AG04450 (cell line): ENCODE results near the gene POLDIP3. TPM values are rescaled to one million over a fixed set of nuclear protein-coding genes. Genes with fewer than 3 reads are reported as not detected.
A peak's percentile ranks its signal among the peaks of the same experiment; 100 is the strongest.

Experiments used
- CTCF ChIA-PET: fragments of 300-600, 350-600 bp; formaldehyde crosslinking; extraction: SDS; loops from one replicate; lab custom pipeline; 2022; ENCODE audit warnings: antibody characterized with exemption, inconsistent platforms; lab: Charles Lee
- POLR2A ChIA-PET: fragments of 350-600 bp; formaldehyde crosslinking; extraction: SDS; loops from one replicate; lab custom pipeline; 2021; ENCODE audit warnings: antibody characterized with exemption, inconsistent platforms; lab: Yijun Ruan, JAX
- DNase-seq: peaks from one replicate; pipeline ENCODE4 v3.0.0-alpha.2; 2011; ENCODE audit warnings: low read depth, low spot score
- H3K27ac ChIP-seq: one replicate; pipeline ENCODE4 v1.5.1; 2012; ENCODE audit warnings: low read depth, low read length, control low read depth
- H3K27me3 ChIP-seq: one replicate; pipeline ENCODE4 v1.6.0; 2012; ENCODE audit warnings: low read length; ENCODE audit not compliant: control insufficient read depth, insufficient read depth
- H3K4me3 ChIP-seq: 2 replicates; pipeline ENCODE4 v1.5.1; 2011; ENCODE audit warnings: mild to moderate bottlenecking, low read depth, low read length, control low read depth
- H3K9me3 ChIP-seq: 2 replicates; pipeline ENCODE4 v1.5.1; 2012; ENCODE audit warnings: low read length; ENCODE audit not compliant: control insufficient read depth, insufficient read depth
- polyA minus RNA-seq: library from RNA; depleted of rRNA, polyadenylated mRNA; stranded (reverse); fragments of >200 nt; gene quantifications from 2 replicates; pipeline ENCODE4 v1.2.3, GENCODE V29; 2011; rRNA and poly(A)+ RNA removed
- polyA plus RNA-seq: library from polyadenylated mRNA; depleted of rRNA; stranded (reverse); fragments of >200 nt; gene quantifications from 2 replicates; pipeline ENCODE4 v1.2.3, GENCODE V29; 2011; rRNA removed
- TF ChIP-seq, protein P1 (sequence below): IDR thresholded peaks from 2 replicates; pipeline ENCODE4 v1.5.1; 2011; ENCODE audit warnings: low read depth, low read length, control low read depth, inconsistent platforms

The POLDIP3 gene, protein sequence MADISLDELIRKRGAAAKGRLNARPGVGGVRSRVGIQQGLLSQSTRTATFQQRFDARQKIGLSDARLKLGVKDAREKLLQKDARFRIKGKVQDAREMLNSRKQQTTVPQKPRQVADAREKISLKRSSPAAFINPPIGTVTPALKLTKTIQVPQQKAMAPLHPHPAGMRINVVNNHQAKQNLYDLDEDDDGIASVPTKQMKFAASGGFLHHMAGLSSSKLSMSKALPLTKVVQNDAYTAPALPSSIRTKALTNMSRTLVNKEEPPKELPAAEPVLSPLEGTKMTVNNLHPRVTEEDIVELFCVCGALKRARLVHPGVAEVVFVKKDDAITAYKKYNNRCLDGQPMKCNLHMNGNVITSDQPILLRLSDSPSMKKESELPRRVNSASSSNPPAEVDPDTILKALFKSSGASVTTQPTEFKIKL
- polyA plus RNA-seq (50.6 and 55.7 TPM in 2 replicates), polyA minus RNA-seq (40.2 and 47.8 TPM in 2 replicates)

DNA sequence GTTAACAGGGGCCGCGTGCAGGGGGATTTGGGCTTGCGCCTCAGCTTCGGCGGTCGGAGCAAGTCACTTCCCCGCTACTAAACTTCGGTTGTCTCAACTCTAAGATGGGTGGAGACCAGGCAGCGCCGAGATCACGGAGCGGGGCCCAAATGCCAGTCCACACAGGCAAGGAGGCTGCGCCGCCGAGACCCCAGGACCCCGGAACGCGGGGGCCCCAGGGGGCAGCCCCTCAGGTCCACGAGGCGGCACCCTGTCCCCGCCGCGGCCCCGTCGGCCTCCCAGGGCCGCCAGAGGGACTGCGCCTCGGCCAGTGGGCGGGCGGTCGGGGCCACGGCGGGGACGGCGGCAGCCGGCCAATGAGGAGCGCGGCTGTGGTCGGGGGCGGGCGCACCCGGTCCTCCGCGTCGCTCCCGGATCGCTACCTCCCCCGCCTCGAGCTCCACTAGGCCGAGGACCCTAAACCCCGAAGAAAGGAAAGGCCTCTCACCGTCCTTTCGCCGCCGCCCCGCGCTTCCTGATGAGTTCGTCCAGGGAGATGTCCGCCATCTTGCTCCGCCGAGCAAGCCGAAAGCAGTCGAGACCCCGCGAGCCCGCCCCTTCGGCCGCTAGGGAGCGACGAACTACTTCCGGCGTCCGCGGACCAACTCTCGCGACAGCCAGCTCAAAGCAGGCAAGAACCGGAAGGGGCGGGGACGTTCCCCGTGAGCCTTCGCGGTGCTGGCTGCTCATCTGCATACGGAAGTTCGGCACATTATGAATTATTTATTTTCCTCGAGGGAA lies at the start of gene POLDIP3:
Gene POLDIP3 (minus strand): TSS at position 572 of the 780 bp plus-strand sequence. CDS start 26 bp downstream, at position 546.
- Histone ChIP-seq H3K27me3 (no peaks in the 10 kb centered on the region), H3K27ac (peak within 1 kb of the TSS; percentile 97), H3K4me3 (peak within 1 kb of the TSS; percentile 76), H3K9me3 (no peaks in the 10 kb centered on the region)
- peak; percentile 97 for DNase-seq
- ChIA-PET CTCF (interaction anchor here (0.9 kb wide), 1 partner anchor 206 kb away, joined by 3 read pairs; no protein-coding TSS in a partner anchor), POLR2A (interaction anchor here (0.5 to 2.1 kb wide), 15 partner anchors 12 to 1675 kb away, joined by 3 to 18 read pairs (median 4); partner anchors contain the start of gene CYB5R3)
- TF ChIP-seq, protein P1, sequence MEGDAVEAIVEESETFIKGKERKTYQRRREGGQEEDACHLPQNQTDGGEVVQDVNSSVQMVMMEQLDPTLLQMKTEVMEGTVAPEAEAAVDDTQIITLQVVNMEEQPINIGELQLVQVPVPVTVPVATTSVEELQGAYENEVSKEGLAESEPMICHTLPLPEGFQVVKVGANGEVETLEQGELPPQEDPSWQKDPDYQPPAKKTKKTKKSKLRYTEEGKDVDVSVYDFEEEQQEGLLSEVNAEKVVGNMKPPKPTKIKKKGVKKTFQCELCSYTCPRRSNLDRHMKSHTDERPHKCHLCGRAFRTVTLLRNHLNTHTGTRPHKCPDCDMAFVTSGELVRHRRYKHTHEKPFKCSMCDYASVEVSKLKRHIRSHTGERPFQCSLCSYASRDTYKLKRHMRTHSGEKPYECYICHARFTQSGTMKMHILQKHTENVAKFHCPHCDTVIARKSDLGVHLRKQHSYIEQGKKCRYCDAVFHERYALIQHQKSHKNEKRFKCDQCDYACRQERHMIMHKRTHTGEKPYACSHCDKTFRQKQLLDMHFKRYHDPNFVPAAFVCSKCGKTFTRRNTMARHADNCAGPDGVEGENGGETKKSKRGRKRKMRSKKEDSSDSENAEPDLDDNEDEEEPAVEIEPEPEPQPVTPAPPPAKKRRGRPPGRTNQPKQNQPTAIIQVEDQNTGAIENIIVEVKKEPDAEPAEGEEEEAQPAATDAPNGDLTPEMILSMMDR = peak; percentile 31; the same call in 1 of the 2 replicates

DNA sequence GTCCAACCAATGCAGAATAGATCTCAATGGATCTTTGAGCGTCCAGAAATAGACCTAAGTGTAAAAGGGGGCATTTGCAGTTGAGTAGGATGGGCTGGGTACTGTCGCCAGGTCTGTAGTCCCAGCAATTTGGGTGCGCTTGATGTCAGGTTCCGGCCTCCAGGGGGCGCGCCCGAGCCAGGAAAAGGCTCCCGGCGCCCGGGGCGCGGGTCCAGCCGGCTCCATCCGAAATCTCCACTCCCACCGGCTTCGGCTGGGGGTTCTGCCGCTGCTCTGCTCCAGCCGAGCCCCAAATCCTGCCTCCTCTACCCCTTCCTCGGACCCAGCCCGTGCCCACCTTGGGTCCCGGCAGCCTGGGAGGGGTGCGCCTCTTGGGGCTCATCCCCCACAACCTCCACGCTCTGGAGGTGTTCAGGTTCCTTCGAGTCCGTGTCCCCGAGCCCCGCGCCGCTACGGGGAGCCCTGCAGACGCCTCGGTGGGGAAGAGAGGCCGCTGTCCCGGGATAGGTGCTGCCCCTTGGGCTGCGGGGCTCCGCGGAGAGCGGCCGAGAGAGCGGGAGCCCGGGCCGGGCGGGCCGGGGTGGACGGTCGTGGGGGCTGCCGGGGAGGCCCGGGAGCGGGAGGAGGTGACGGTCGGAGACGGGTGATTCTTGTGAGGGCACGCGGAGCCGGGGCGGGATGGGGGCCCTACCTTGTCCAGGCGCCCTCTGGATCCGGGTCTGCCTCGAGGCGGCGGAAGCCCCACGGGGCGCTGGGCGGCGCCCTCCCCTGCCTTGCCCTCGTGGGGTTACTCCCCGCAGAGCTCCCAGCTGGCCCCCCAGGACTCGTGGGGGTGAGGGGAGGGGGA lies 47.5 kb upstream of the POLDIP3 start:
- ChIA-PET POLR2A (interaction anchor here (0.6 kb wide), 1 partner anchor 86 kb away, joined by 6 read pairs; no protein-coding TSS in a partner anchor), CTCF (interaction anchor here (0.8 to 1.1 kb wide), 3 partner anchors 10 to 155 kb away, joined by 3 to 5 read pairs (median 3); no protein-coding TSS in a partner anchor)
- TF ChIP-seq, protein P1 = peak; percentile 81
- Histone ChIP-seq H3K4me3 (peak overlapping the region; percentile 68), H3K27ac (no peak overlapping the region), H3K9me3 (no peaks in the 10 kb centered on the region), H3K27me3 (no peaks in the 10 kb centered on the region)
- no peak for DNase-seq

DNA sequence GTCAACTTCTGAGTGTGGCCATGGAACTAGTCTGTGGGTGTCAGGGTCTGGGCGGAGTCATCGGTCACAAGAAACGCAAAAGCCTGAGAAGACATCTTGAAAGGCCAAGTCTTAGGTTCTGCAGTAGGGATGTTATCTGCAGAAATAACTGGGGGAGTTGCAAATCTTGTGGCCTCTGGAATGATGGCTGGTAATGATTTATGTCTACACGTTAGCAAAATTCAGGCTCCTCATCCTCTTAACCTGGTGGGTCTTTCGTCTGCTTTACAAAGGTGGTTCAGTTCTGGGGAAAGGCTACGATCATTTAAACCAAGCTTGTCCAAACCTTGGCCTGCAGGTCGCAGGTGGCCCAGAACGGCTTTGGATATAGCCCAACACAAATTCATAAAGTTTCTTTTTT lies 41.9 kb upstream of the POLDIP3 start:
- no peak for DNase-seq
- ChIA-PET CTCF (interaction anchor here (1.4 kb wide), 1 partner anchor 164 kb away, joined by 7 read pairs; no protein-coding TSS in a partner anchor), POLR2A (no interaction called here)
- H3K4me3 ChIP-seq = no peak overlapping the region
- no peaks in the 10 kb centered on the region for H3K9me3 ChIP-seq
- TF ChIP-seq, protein P1 = no peak
- H3K27me3 ChIP-seq = peaks cover 3% of the 10 kb centered on the region
- H3K27ac ChIP-seq = no peak overlapping the region

DNA sequence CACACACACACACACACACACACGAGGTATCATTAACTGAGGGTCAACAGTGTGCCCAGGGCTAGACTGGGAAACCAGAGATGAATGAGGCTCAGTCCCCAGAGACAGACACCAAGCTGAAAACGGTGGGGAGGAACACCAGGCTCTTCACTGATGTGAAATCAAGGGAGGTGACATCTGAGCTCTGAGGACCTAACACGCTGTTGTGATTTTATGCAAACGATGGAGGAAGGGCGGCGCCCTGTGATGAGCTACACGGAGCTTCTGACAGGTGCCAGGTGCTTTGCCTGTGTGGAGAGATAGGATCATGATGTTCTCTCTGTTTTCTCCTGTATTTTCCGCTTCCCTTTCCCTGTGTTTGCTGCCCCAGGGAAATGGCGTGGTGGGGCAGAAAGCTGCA lies 41.0 kb upstream of the POLDIP3 start:
- Histone ChIP-seq H3K9me3 (no peaks in the 10 kb centered on the region), H3K27me3 (peaks cover 3% of the 10 kb centered on the region), H3K4me3 (no peak overlapping the region), H3K27ac (no peak overlapping the region)
- DNase-seq = no peak
- ChIA-PET CTCF (interaction anchor here (1.4 kb wide), 1 partner anchor 165 kb away, joined by 7 read pairs; no protein-coding TSS in a partner anchor), POLR2A (interaction anchor here (0.7 kb wide), 1 partner anchor 15 kb away, joined by 4 read pairs; no protein-coding TSS in a partner anchor)
- TF ChIP-seq, protein P1 = no peak
